NCI-H524 treated with DMSO at 0.1 percent for 48 hours (cell line): ENCODE data around the gene CSPG4.

Experiments
- DNase-seq: peaks from one replicate; lab custom pipeline; 2025; lab: John Stamatoyannopoulos, UW

Gene CSPG4

GRCh38 chr15:75669191-75669878 lies 43.3 kb downstream of the CSPG4 start:
- no peak for DNase-seq

- no peak for DNase-seq
These were observed 45.7 kb downstream of the CSPG4 start for GRCh38 chr15:75666823-75667501.

GRCh38 chr15:75663931-75664421 lies 48.7 kb downstream of the CSPG4 start:
- DNase-seq: no peak

- DNase-seq: peak; percentile 27
These were observed 49.7 kb downstream of the CSPG4 start for GRCh38 chr15:75662823-75663519.

GRCh38 chr15:75661756-75662140 lies 50.9 kb downstream of the CSPG4 start:
- DNase-seq: no peak

GRCh38 chr15:75661100-75661755 lies 51.4 kb downstream of the CSPG4 start:
- DNase-seq: no peak

- DNase-seq: peak; percentile 64
These were observed 52.6 kb downstream of the CSPG4 start for GRCh38 chr15:75659928-75660645.

- no peak for DNase-seq
These were observed 53.4 kb downstream of the CSPG4 start for GRCh38 chr15:75659141-75659771.

GRCh38 chr15:75656813-75657212 lies 55.8 kb downstream of the CSPG4 start:
- DNase-seq: no peak

- DNase-seq: no peak
These were observed 56.3 kb downstream of the CSPG4 start for GRCh38 chr15:75656331-75656730.

GRCh38 chr15:75655931-75656330 lies 56.7 kb downstream of the CSPG4 start:
- peak; percentile 97 for DNase-seq

- no peak for DNase-seq
These were observed 58.3 kb downstream of the CSPG4 start for GRCh38 chr15:75654201-75654907.

- no peak for DNase-seq
These were observed 59.2 kb downstream of the CSPG4 start for GRCh38 chr15:75653347-75653913.

GRCh38 chr15:75651810-75652543 lies 60.7 kb downstream of the CSPG4 start:
- DNase-seq: no peak

GRCh38 chr15:75650908-75651809 lies 61.5 kb downstream of the CSPG4 start:
- DNase-seq: no peak

- DNase-seq: no peak
These were observed 62.8 kb downstream of the CSPG4 start for GRCh38 chr15:75649848-75650247.

- DNase-seq: no peak
These were observed 63.4 kb downstream of the CSPG4 start for GRCh38 chr15:75649045-75649761.
